Stimulated activated CD8-positive, alpha-beta memory T cell treated with anti-CD3 and anti-CD28 coated beads, Interleukin-2, amount 100 ng/mL, for 1 hour (primary cell): ENCODE results near the gene ACAA1.
"Not testable (repeated sequence)": the region's sequence is repeated elsewhere in the genome, so short reads cannot be mapped to it uniquely, and the experiment has no call there.

ENCODE experiments used
- DNase-seq, 2 donors: peaks; one replicate each; pipeline ENCODE4 v3.0.0-alpha.2; 2020; ENCODE audit warnings: low read depth in 2 of 2

Gene ACAA1

GRCh38 chr3:38135621-38136277, 1.2 kb downstream of the ACAA1 start:
- not testable (repeated sequence) for DNase-seq

GRCh38 chr3:38134517-38135143, 2.3 kb downstream of the ACAA1 start:
- DNase-seq: not testable (repeated sequence)

GRCh38 chr3:38133557-38134405, 3.1 kb downstream of the ACAA1 start:
- DNase-seq: no peak

GRCh38 chr3:38133209-38133556, 3.7 kb downstream of the ACAA1 start:
- DNase-seq: no peak

- DNase-seq: no peak
These were observed 5.1 kb downstream of the ACAA1 start for GRCh38 chr3:38131621-38132369.

GRCh38 chr3:38130631-38131065, 6.3 kb downstream of the ACAA1 start:
- DNase-seq: no peak

GRCh38 chr3:38129058-38129457, 7.9 kb downstream of the ACAA1 start:
- DNase-seq: no peak

- no peak for DNase-seq
These were observed 8.6 kb downstream of the ACAA1 start for GRCh38 chr3:38128303-38128655.

- DNase-seq: no peak
These were observed 9.2 kb downstream of the ACAA1 start for GRCh38 chr3:38127611-38128302.

GRCh38 chr3:38126121-38126892, 10.6 kb downstream of the ACAA1 start:
- DNase-seq: no peak

- no peak for DNase-seq
These were observed 11.4 kb downstream of the ACAA1 start for GRCh38 chr3:38125305-38126120.

- DNase-seq: no peak
These were observed 12.4 kb downstream of the ACAA1 start for GRCh38 chr3:38124324-38125122.

- no peak for DNase-seq
These were observed 14.1 kb downstream of the ACAA1 start for GRCh38 chr3:38122712-38123290.

- no peak for DNase-seq
These were observed 15.0 kb downstream of the ACAA1 start for GRCh38 chr3:38121832-38122461.

- no peak for DNase-seq
These were observed 15.5 kb downstream of the ACAA1 start for GRCh38 chr3:38121451-38121831.

- DNase-seq: no peak
These were observed 16.1 kb downstream of the ACAA1 start for GRCh38 chr3:38120693-38121450.
